GM10248 (cell line): ENCODE results near the gene FUT1.

Experiments
- CTCF ChIA-PET: fragments of 300-600 bp; sonication (Branson Sonifier 250); formaldehyde crosslinking; extraction: SDS; loops from one replicate; lab custom pipeline; 2021; ENCODE audit warnings: antibody characterized with exemption; lab: Yijun Ruan, JAX
- POLR2A ChIA-PET: fragments of 350-650 bp; sonication (Branson Sonifier 250); formaldehyde crosslinking; extraction: SDS; loops from one replicate; lab custom pipeline; 2020; ENCODE audit warnings: antibody characterized with exemption; lab: Yijun Ruan, JAX
- DNase-seq: peaks from one replicate; pipeline ENCODE4 v3.0.0; 2012; ENCODE audit errors: extremely low spot score
- TF ChIP-seq, protein P1 (sequence below): IDR thresholded peaks from 2 replicates; pipeline ENCODE4 v1.5.1; 2012; ENCODE audit warnings: mild to moderate bottlenecking, low read depth; ENCODE audit errors: extremely low read depth, missing control alignments, control extremely low read depth

FUT1 gene

DNA sequence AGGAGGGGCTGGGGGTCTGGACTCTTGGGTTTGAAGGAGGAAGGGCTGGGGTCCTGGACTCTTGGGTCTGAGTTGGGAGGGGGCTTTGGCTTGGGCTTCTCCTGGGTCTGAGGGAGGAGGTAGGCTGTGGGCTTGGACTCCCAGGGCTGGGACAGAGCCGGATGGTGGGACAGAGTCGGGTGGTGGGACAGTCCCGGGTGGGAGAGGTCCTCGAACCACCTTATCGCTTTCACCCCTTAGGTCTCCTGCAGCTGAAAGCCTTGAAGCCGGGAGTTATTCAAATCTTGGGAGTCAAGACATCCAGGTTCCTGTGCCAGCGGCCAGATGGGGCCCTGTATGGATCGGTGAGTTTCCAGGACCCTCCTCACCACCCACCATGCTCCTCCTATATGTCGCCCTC, 4.2 kb upstream of the FUT1 start:
- CTCF ChIA-PET: no interaction called here
- POLR2A ChIA-PET: no interaction called here
- DNase-seq: no peak

DNA sequence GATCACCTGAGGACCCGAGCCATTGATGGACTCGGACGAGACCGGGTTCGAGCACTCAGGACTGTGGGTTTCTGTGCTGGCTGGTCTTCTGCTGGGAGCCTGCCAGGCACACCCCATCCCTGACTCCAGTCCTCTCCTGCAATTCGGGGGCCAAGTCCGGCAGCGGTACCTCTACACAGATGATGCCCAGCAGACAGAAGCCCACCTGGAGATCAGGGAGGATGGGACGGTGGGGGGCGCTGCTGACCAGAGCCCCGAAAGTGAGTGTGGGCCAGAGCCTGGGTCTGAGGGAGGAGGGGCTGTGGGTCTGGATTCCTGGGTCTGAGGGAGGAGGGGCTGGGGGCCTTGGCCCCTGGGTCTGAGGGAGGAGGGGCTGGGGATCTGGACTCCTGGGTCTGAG, 3.8 kb upstream of the FUT1 start:
- CTCF ChIA-PET: no interaction called here
- POLR2A ChIA-PET: no interaction called here

More for the DNA sequence above, 4.2 kb upstream of the FUT1 start:
- TF ChIP-seq, protein P1, sequence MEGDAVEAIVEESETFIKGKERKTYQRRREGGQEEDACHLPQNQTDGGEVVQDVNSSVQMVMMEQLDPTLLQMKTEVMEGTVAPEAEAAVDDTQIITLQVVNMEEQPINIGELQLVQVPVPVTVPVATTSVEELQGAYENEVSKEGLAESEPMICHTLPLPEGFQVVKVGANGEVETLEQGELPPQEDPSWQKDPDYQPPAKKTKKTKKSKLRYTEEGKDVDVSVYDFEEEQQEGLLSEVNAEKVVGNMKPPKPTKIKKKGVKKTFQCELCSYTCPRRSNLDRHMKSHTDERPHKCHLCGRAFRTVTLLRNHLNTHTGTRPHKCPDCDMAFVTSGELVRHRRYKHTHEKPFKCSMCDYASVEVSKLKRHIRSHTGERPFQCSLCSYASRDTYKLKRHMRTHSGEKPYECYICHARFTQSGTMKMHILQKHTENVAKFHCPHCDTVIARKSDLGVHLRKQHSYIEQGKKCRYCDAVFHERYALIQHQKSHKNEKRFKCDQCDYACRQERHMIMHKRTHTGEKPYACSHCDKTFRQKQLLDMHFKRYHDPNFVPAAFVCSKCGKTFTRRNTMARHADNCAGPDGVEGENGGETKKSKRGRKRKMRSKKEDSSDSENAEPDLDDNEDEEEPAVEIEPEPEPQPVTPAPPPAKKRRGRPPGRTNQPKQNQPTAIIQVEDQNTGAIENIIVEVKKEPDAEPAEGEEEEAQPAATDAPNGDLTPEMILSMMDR: no peak

DNA sequence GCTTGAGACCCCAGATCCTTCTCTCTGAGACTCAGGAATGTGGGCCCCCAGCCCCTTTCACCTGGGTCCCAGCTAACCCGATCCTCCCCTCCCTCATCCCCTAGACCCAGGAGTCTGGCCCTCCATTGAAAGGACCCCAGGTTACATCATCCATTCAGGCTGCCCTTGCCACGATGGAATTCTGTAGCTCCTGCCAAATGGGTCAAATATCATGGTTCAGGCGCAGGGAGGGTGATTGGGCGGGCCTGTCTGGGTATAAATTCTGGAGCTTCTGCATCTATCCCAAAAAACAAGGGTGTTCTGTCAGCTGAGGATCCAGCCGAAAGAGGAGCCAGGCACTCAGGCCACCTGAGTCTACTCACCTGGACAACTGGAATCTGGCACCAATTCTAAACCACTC, 3.3 kb upstream of the FUT1 start:
- CTCF ChIA-PET: no interaction called here
- TF ChIP-seq, protein P1: no peak
- POLR2A ChIA-PET: no interaction called here
- no peak for DNase-seq

More for the DNA sequence above, 3.8 kb upstream of the FUT1 start:
- TF ChIP-seq, protein P1: no peak
- DNase-seq: no peak

DNA sequence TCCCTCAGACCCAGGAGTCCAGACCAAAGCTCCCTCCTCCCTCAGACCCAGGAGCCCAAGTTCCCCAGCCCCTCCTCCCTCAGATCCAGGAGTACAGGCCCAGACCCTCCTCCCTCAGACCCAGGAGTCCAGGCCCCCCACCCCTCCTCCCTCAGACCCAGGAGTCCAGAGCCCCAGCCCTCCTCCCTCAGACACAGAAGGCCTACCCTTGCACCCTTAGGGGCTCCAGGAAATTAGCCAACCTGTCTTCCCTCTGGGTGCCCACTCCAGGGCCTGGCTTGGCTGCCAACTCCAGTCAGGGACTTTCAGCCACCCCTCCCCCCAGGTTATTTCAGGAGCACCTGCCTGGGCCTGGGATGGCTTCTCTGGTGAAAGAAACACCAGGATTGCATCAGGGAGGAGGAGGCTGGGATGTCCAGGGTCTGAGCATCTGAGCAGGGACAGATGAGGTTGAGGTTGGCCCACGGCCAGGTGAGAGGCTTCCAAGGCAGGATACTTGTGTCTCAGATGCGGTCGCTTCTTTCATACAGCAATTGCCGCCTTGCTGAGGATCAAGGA, 2.7 kb upstream of the FUT1 start, which contains the start of gene FGF21:
Gene FGF21 (plus strand): TSS at position 441 of the 558 bp plus-strand sequence. CDS start 713 bp downstream, outside the sequence.
- DNase-seq: no peak
- TF ChIP-seq, protein P1: no peak
- POLR2A ChIA-PET: interaction anchor here (0.6 kb wide), 1 partner anchor 138 kb away, joined by 6 read pairs; no protein-coding TSS in a partner anchor
- CTCF ChIA-PET: no interaction called here

DNA sequence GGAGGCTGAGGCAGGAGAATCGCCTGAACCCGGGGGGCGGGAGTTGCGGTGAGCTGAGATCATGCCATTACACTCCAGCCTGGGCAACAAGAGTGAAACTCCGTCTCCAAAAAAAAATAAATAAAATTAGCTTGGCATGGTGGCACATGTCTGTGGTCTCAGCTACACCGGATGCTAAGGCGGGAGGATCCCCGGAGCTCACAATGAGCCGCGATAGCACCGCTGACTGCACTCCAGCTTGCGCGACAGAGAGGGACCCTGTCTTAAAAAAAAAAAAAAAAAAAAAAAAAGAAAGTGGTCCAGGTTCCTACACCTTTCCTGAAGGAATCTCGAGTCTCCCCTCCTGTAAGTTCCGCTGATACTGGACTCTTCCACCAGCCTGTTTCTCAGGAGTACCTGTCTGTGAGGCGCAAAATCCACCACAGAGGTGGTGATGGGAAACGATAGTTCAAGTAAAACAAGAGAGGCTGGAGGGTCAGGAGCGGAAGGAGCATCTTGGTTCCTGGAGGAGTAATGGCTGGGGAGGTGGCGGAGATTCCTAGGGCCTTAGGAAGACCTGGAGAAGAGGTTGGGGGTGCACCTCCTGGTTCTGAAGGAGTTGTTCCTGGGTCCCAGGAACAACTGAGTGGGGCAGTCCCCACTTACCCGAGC, 471 bp downstream of the FUT1 start:
- ChIA-PET CTCF (interaction anchor here (1.8 kb wide), 1 partner anchor 36 kb away, joined by 5 read pairs; no protein-coding TSS in a partner anchor), POLR2A (no interaction called here)
- TF ChIP-seq, protein P1: no peak
- no peak for DNase-seq

DNA sequence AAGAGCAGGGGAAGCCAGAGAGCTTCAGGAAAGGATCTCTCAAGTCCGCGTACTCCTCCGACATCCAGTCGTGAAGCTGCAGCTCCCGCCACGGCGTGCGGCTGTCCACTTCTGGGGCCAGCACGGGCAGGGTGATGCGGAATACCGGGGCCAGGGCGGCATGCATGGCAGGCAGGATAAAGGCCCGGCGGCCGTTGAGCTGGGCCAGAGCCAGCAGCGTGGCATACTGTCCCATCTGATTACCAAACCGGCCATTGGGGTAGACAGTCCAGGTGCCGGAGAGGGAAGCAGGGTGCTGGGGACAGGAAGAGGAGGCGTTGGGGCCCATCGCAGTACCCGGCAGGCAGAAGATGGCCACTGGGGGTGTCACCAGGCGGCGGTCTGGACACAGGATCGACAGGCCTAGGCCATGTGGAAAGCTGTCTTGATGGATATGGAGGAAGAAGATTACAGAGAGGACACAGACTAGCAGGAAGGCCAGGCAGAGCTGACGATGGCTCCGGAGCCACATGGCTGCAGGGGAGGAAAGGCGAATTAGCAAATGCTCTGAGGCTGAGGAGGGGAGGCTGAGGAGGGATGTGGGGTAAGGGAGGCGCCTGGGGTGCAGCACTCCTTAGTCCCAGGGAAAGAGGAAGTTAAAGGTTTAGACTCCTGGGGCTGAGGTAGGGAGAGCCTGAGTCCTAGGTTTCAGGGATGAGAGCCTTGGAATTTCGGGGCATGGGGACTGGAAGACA, 1.5 kb downstream of the FUT1 start:
- TF ChIP-seq, protein P1: no peak
- CTCF ChIA-PET: interaction anchor here (1.4 to 1.8 kb wide), 2 partner anchors 10 to 37 kb away, joined by 3 to 5 read pairs; no protein-coding TSS in a partner anchor
- POLR2A ChIA-PET: no interaction called here
- DNase-seq: no peak
